SK-N-MC (cell line): ENCODE results near the gene MZF1.

ENCODE experiments used
- DNase-seq: peaks from one replicate; pipeline ENCODE4 v3.0.0-alpha.2; 2011; ENCODE audit warnings: low read depth, low spot score
- H3K27ac ChIP-seq: fragments of 200-600 bp; sonication (generic); 2 replicates; pipeline ENCODE4 v1.5.1; 2016; ENCODE audit warnings: mixed run types
- H3K36me3 ChIP-seq: fragments of 200-600 bp; sonication (generic); 2 replicates; pipeline ENCODE4 v1.6.1; 2017; ENCODE audit warnings: antibody characterized with exemption, low read length, mixed read lengths; ENCODE audit not compliant: insufficient read depth
- H3K4me3 ChIP-seq: fragments of 200-600 bp; sonication (generic); 2 replicates; pipeline ENCODE4 v1.5.1; 2016
- H3K9ac ChIP-seq: fragments of 200-600 bp; sonication (generic); 2 replicates; pipeline ENCODE4 v1.8.0; 2017; ENCODE audit warnings: mixed run types, mixed read lengths; ENCODE audit not compliant: insufficient read length
- H3K9me3 ChIP-seq: fragments of 200-600 bp; sonication (generic); 2 replicates; pipeline ENCODE4 v1.6.1; 2017; ENCODE audit warnings: low read depth, mild to moderate bottlenecking, antibody characterized with exemption, low read length, moderate library complexity, mixed read lengths
- EZH2 ChIP-seq: fragments of 200-600 bp; sonication (generic); IDR thresholded peaks from one replicate; pipeline ENCODE4 v1.6.1; 2017; ENCODE audit warnings: antibody characterized with exemption
- FOXP2 ChIP-seq: optimal IDR thresholded peaks from 2 replicates; pipeline ENCODE3; 2011; ENCODE audit warnings: mild to moderate bottlenecking, moderate library complexity; ENCODE audit not compliant: insufficient read depth; ENCODE audit errors: extremely low read length, control extremely low read depth
- POLR2AphosphoS5 ChIP-seq: IDR thresholded peaks from 2 replicates; pipeline ENCODE4 v1.6.1; 2012; ENCODE audit warnings: mild to moderate bottlenecking, low read depth, low read length, borderline replicate concordance

The MZF1 gene

GRCh38 chr19:58558623-58559274 lies 14.4 kb downstream of the MZF1 start:
- Histone ChIP-seq H3K4me3 (peak overlapping the region; percentile 93), H3K36me3 (peaks cover 17% of the 10 kb centered on the region), H3K9me3 (no peaks in the 10 kb centered on the region), H3K27ac (peak overlapping the region; percentile 99), H3K9ac (peak overlapping the region; percentile 99)
- TF ChIP-seq FOXP2, result no peak
- peak; percentile 79 for TF ChIP-seq POLR2AphosphoS5
- DNase-seq, result peak; percentile 90

GRCh38 chr19:58558066-58558622 lies 15.0 kb downstream of the MZF1 start, which contains the start of gene UBE2M:
Gene UBE2M, minus strand, starts transcription at chr19:58558611. Its CDS starts 230 bp downstream, at chr19:58558381.
- Histone ChIP-seq H3K9ac (peak within 1 kb of the TSS; percentile 99), H3K36me3 (peaks cover 17% of the 10 kb centered on the region), H3K9me3 (no peaks in the 10 kb centered on the region), H3K4me3 (peak within 1 kb of the TSS; percentile 93), H3K27ac (peak within 1 kb of the TSS; percentile 99)
- no peak for DNase-seq
- TF ChIP-seq POLR2AphosphoS5, result no peak
- no peak for TF ChIP-seq FOXP2
- TF ChIP-seq EZH2, result no peak

- TF ChIP-seq POLR2AphosphoS5, result no peak
- no peak for TF ChIP-seq EZH2
- TF ChIP-seq FOXP2, result no peak
- H3K27ac ChIP-seq, result peak overlapping the region; percentile 71
- H3K4me3 ChIP-seq, result peak overlapping the region; percentile 93
- DNase-seq, result no peak
- H3K9ac ChIP-seq, result peak overlapping the region; percentile 98
- peaks cover 17% of the 10 kb centered on the region for H3K36me3 ChIP-seq
- no peaks in the 10 kb centered on the region for H3K9me3 ChIP-seq
Observed at GRCh38 chr19:58557221-58558065, 15.7 kb downstream of the MZF1 start.

- Histone ChIP-seq H3K4me3 (peak overlapping the region; percentile 93), H3K9me3 (no peaks in the 10 kb centered on the region), H3K27ac (peak overlapping the region; percentile 39; the same call in 1 of the 2 replicates), H3K9ac (peak overlapping the region; percentile 98), H3K36me3 (peaks cover 24% of the 10 kb centered on the region)
- no peak for TF ChIP-seq EZH2
- TF ChIP-seq POLR2AphosphoS5, result no peak
- no peak for TF ChIP-seq FOXP2
- DNase-seq, result no peak
Observed at GRCh38 chr19:58556622-58557220, 16.4 kb downstream of the MZF1 start.

GRCh38 chr19:58555920-58556621 lies 17.1 kb downstream of the MZF1 start:
- H3K27ac ChIP-seq, result no peak overlapping the region; the same call in 1 of the 2 replicates
- peaks cover 30% of the 10 kb centered on the region for H3K36me3 ChIP-seq
- H3K4me3 ChIP-seq, result no peak overlapping the region
- no peak overlapping the region for H3K9ac ChIP-seq
- TF ChIP-seq FOXP2 (no peak), POLR2AphosphoS5 (no peak), EZH2 (no peak)
- DNase-seq, result no peak
- H3K9me3 ChIP-seq, result no peaks in the 10 kb centered on the region

- TF ChIP-seq POLR2AphosphoS5 (no peak), FOXP2 (no peak), EZH2 (no peak)
- no peak for DNase-seq
- H3K4me3 ChIP-seq, result peak overlapping the region; percentile 85
- peak overlapping the region; percentile 69 for H3K9ac ChIP-seq
- peak overlapping the region; percentile 98 for H3K27ac ChIP-seq
- peaks cover 37% of the 10 kb centered on the region for H3K36me3 ChIP-seq
- H3K9me3 ChIP-seq, result no peaks in the 10 kb centered on the region
Observed at GRCh38 chr19:58555369-58555885, 17.7 kb downstream of the MZF1 start.

- Histone ChIP-seq H3K4me3 (peak within 1 kb of the TSS; percentile 85), H3K27ac (peak within 1 kb of the TSS; percentile 98), H3K9ac (peak within 1 kb of the TSS; percentile 82), H3K36me3 (peaks cover 44% of the 10 kb centered on the region), H3K9me3 (no peaks in the 10 kb centered on the region)
- DNase-seq, result peak; percentile 47
- TF ChIP-seq EZH2 (no peak), POLR2AphosphoS5 (peak; percentile 97)
Observed at GRCh38 chr19:58554494-58555368, 18.4 kb downstream of the MZF1 start, which contains the start of gene CHMP2A. Gene CHMP2A, minus strand, starts transcription at chr19:58555105. Its CDS starts 893 bp downstream, at chr19:58554212.
